Measurements from ENCODE around the gene FRS2.

Gene FRS2

DNA sequence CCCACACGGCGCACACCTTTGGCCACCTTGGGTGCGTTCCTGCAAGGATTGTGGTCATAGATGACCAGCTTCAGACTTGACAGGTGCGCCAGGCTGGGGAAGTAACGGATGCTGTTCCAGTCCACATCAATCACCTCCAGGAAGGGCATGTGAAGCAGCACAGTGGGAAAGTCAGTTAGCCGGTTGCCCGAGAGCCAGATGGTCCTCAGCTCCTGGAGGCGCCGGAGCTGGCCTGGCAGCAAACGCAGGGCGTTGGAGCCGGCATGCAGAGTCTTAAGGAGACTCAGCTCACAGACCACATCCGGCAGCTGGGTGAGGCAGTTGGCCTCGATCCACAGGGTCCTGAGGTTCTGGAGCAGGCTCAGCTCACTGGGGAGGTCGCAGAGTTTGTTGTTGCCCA is 139.9 kb downstream of the FRS2 start:
- Histone ChIP-seq H3K36me3 (ENCODE audit: control insufficient read depth, insufficient read depth, low read length) (no peaks in the 10 kb centered on the region), H3K9ac (ENCODE audit: low read depth, low read length) (no peak overlapping the region), H3K9me3 (ENCODE audit: control insufficient read depth, insufficient read depth, low read length) (no peaks in the 10 kb centered on the region), H3K4me3 (ENCODE audit: low read depth, low read length) (no peak overlapping the region), H3K4me1 (ENCODE audit: control insufficient read depth, insufficient read depth, low read length) (no peaks in the 10 kb centered on the region), H3K27ac (ENCODE audit: low read depth, low read length) (no peak overlapping the region), H3K27me3 (ENCODE audit: control insufficient read depth, insufficient read depth, low read length) (no peaks in the 10 kb centered on the region)

DNA sequence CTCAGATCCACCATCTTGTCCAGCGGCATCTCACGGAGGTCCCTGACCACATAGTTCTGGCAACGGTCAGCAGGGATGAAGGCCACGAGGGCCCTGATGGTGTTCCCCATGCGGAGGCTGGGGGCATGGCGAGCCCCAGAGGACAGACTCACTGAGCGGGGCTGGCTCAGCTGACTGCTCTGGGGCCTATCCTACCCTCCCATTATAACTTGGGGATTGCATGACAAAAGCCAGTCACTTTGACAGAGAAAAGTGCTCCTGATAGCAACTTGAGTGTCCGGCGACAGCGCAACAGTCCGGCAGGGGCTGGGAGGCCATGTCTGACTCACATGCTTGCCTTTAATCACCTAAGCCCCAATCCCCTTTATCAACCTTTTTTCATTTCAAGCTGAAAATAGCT is 140.5 kb downstream of the FRS2 start, which contains the start of gene LRRC10:
TSS of gene LRRC10 (minus strand) at position 179 of the 400 bp plus-strand sequence. CDS start at position 110, 69 bp downstream.
- Histone ChIP-seq H3K4me3 (ENCODE audit: low read depth, low read length) (no peak within 1 kb of the TSS), H3K9me3 (ENCODE audit: control insufficient read depth, insufficient read depth, low read length) (no peaks in the 10 kb centered on the region), H3K4me1 (ENCODE audit: control insufficient read depth, insufficient read depth, low read length) (no peaks in the 10 kb centered on the region), H3K27me3 (ENCODE audit: control insufficient read depth, insufficient read depth, low read length) (no peaks in the 10 kb centered on the region), H3K9ac (ENCODE audit: low read depth, low read length) (no peak within 1 kb of the TSS), H3K27ac (ENCODE audit: low read depth, low read length) (no peak within 1 kb of the TSS), H3K36me3 (ENCODE audit: control insufficient read depth, insufficient read depth, low read length) (no peaks in the 10 kb centered on the region)

DNA sequence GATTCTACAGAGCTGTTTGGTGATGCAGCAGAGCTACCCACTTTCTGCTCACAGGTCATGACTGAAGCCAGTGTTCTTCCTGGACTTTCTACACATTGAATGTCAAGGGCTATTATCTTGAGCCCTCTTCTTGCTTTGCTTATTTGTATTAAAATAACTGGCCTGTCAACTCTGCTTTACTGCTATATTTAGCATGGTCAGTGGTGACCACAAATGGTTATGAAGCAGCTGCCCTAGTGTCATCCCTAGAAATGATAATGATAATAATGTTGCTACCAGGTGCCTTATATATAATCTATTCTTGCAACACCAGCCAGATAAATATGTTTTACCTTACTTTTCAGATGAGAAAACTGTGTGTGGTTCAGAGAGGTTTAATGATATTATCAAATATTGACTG is 143.2 kb downstream of the FRS2 start:
- Histone ChIP-seq H3K9me3 (ENCODE audit: control insufficient read depth, insufficient read depth, low read length) (no peaks in the 10 kb centered on the region), H3K9ac (ENCODE audit: low read depth, low read length) (no peak overlapping the region), H3K4me3 (ENCODE audit: low read depth, low read length) (no peak overlapping the region), H3K4me1 (ENCODE audit: control insufficient read depth, insufficient read depth, low read length) (no peaks in the 10 kb centered on the region), H3K27me3 (ENCODE audit: control insufficient read depth, insufficient read depth, low read length) (no peaks in the 10 kb centered on the region), H3K27ac (ENCODE audit: low read depth, low read length) (no peak overlapping the region), H3K36me3 (ENCODE audit: control insufficient read depth, insufficient read depth, low read length) (no peaks in the 10 kb centered on the region)

DNA sequence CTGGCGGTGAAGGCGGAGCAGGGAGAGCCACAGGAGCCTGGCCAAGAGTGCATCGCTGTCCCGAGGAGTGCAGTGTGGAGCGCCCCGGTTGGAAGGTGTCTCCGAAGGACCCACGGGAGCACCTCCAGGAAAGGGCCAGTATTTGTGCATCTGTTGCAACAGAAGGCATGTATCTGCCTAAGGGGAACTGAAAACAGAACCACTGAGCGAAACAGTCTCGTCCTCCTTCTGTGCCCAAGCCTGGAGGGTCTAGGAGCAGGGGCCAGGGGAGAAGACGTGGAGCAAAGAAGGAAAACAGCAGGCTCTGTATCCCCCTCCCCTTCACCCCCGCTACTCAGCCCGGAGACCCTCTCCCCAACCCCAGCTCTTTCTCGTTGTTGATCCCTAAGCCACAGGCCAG is 145.8 kb downstream of the FRS2 start:
- Histone ChIP-seq H3K4me1 (ENCODE audit: control insufficient read depth, insufficient read depth, low read length) (no peaks in the 10 kb centered on the region), H3K9me3 (ENCODE audit: control insufficient read depth, insufficient read depth, low read length) (no peaks in the 10 kb centered on the region), H3K9ac (ENCODE audit: low read depth, low read length) (no peak overlapping the region), H3K36me3 (ENCODE audit: control insufficient read depth, insufficient read depth, low read length) (no peaks in the 10 kb centered on the region), H3K27me3 (ENCODE audit: control insufficient read depth, insufficient read depth, low read length) (no peaks in the 10 kb centered on the region), H3K27ac (ENCODE audit: low read depth, low read length) (no peak overlapping the region), H3K4me3 (ENCODE audit: low read depth, low read length) (no peak overlapping the region)

DNA sequence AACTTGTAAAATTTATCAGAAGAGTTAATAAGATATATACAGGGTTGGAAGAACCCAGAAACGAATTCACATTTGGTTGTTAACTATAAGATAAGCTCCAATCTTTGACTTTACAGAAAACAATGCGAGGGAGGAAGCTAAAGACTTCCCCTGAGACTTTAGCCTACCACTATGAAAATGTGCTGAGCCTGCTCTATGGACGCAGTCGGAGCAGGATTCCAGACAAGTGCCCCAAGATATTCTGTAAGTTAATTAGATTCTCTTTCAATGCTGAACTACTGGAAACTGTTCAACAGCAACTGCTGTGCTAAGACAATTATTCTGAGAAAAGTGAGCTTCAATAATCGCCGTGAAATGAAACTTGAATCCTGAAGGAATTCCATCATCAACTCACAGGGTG is 148.9 kb downstream of the FRS2 start:
- Histone ChIP-seq H3K27ac (ENCODE audit: low read depth, low read length) (no peak overlapping the region), H3K4me3 (ENCODE audit: low read depth, low read length) (no peak overlapping the region), H3K27me3 (ENCODE audit: control insufficient read depth, insufficient read depth, low read length) (no peaks in the 10 kb centered on the region), H3K36me3 (ENCODE audit: control insufficient read depth, insufficient read depth, low read length) (no peaks in the 10 kb centered on the region), H3K4me1 (ENCODE audit: control insufficient read depth, insufficient read depth, low read length) (no peaks in the 10 kb centered on the region), H3K9me3 (ENCODE audit: control insufficient read depth, insufficient read depth, low read length) (no peaks in the 10 kb centered on the region), H3K9ac (ENCODE audit: low read depth, low read length) (no peak overlapping the region)

DNA sequence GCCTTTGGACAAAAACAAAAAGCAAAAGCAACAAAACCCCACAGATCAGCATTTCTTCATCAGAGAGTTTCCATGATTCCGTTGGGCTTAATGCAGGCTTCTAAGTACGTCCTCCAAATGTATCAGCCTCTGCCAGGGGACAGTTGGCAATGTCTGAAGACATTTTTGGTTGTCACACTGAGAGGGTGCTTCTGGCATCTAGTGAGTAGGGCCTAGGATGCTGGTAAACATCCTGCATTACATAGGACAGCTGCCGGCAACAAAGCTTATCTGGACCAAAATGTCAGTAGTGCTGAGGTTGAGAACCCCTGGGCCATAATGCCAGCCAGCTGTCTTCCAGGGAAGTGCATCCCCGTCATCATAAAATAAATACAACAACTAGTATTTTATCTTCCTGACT is 149.9 kb downstream of the FRS2 start:
- Histone ChIP-seq H3K9ac (ENCODE audit: low read depth, low read length) (no peak overlapping the region), H3K36me3 (ENCODE audit: control insufficient read depth, insufficient read depth, low read length) (no peaks in the 10 kb centered on the region), H3K9me3 (ENCODE audit: control insufficient read depth, insufficient read depth, low read length) (no peaks in the 10 kb centered on the region), H3K27ac (ENCODE audit: low read depth, low read length) (no peak overlapping the region), H3K4me3 (ENCODE audit: low read depth, low read length) (no peak overlapping the region), H3K27me3 (ENCODE audit: control insufficient read depth, insufficient read depth, low read length) (no peaks in the 10 kb centered on the region), H3K4me1 (ENCODE audit: control insufficient read depth, insufficient read depth, low read length) (no peaks in the 10 kb centered on the region)

DNA sequence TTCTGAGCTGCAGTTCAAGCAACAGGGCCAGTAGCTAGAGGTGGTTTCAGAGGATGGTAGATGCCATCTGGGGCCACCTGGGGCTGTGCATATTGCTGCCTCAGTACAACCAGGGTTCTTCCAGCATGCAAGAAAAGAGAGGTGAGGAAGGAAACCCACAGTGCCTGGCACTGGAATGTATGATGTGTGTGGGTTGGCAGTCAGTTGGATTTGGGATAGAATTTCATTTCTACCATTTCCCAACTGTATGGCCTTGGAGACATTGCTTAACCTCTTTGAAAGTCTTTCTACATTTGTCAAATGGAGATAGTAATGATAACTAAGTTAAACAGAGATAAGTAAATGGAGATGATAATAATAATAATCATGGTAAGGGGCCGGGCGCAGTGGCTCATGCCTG is 150.7 kb downstream of the FRS2 start:
- no peaks in the 10 kb centered on the region for H3K27me3 ChIP-seq (ENCODE audit: control insufficient read depth, insufficient read depth, low read length)
- no peaks in the 10 kb centered on the region for H3K36me3 ChIP-seq (ENCODE audit: control insufficient read depth, insufficient read depth, low read length)
- no peaks in the 10 kb centered on the region for H3K4me1 ChIP-seq (ENCODE audit: control insufficient read depth, insufficient read depth, low read length)
- no peak overlapping the region for H3K27ac ChIP-seq (ENCODE audit: low read depth, low read length)
- no peak overlapping the region for H3K4me3 ChIP-seq (ENCODE audit: low read depth, low read length)
- H3K9ac ChIP-seq (ENCODE audit: low read depth, low read length): no peak overlapping the region
- H3K9me3 ChIP-seq (ENCODE audit: control insufficient read depth, insufficient read depth, low read length): no peaks in the 10 kb centered on the region

DNA sequence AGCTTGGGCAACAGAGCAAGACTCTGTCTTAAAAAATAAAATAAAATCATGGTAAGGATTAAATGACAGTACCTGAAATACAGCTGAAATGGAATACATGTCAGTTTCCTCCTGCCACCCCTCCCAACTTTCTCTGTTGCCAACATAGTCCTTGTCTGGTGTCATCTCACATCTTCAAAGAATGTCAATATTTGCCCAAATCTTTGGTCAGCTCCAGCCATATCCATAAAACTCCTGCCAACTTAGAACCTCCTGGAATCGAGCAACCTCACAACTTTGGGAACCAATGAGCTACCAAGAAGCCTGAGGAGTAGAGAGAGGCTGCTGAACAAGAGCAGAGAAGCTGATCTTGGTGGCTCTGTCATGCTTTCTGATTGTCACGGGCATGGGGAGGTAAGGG is 151.4 kb downstream of the FRS2 start:
- no peaks in the 10 kb centered on the region for H3K4me1 ChIP-seq (ENCODE audit: control insufficient read depth, insufficient read depth, low read length)
- no peak overlapping the region for H3K27ac ChIP-seq (ENCODE audit: low read depth, low read length)
- no peaks in the 10 kb centered on the region for H3K9me3 ChIP-seq (ENCODE audit: control insufficient read depth, insufficient read depth, low read length)

DNA sequence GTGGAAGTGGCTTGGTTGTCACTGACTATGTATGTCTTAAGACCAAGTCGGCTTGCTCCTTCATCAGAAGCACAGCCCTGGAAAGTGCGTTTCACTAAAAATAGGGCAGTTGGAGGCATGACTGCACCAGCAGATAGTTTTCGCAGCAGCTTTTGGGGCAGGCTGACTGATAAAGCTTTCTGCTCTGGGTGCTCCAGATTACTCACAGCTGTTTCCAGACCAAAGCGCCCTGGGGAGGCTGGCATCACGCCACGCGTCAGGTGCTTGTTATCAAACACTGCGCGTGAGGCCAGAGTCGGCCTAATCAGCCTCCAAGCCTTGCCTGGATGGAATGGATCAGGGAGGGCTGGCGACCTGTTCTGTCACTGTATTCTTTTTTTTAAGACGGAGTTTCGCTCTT is 153.8 kb downstream of the FRS2 start:
- Histone ChIP-seq H3K4me3 (ENCODE audit: low read depth, low read length) (no peak overlapping the region), H3K9me3 (ENCODE audit: control insufficient read depth, insufficient read depth, low read length) (no peaks in the 10 kb centered on the region), H3K4me1 (ENCODE audit: control insufficient read depth, insufficient read depth, low read length) (no peaks in the 10 kb centered on the region), H3K27me3 (ENCODE audit: control insufficient read depth, insufficient read depth, low read length) (no peaks in the 10 kb centered on the region), H3K36me3 (ENCODE audit: control insufficient read depth, insufficient read depth, low read length) (no peaks in the 10 kb centered on the region), H3K9ac (ENCODE audit: low read depth, low read length) (no peak overlapping the region), H3K27ac (ENCODE audit: low read depth, low read length) (no peak overlapping the region)

More for the DNA sequence above, 151.4 kb downstream of the FRS2 start:
- Histone ChIP-seq H3K4me3 (ENCODE audit: low read depth, low read length) (no peak overlapping the region), H3K9ac (ENCODE audit: low read depth, low read length) (no peak overlapping the region), H3K27me3 (ENCODE audit: control insufficient read depth, insufficient read depth, low read length) (no peaks in the 10 kb centered on the region), H3K36me3 (ENCODE audit: control insufficient read depth, insufficient read depth, low read length) (no peaks in the 10 kb centered on the region)

DNA sequence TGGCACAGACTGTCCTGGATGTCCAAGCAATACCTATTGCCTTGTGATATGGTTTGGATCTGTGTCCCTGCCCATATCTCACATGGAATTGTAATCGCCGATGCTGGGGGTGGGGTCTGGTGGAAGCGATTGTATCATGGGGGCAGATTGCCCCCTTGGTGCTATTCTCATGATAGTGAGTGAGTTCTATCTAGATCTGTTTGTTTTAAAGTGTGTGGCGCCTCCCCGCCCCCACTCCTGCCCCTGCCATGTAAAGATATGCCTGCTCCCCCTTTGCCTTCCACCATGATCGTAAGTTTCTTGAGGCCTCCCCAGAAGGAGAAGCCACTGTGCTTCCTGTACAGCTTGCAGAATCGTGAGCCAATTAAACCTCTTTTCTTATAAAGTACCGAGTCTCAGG is 157.3 kb downstream of the FRS2 start:
- Histone ChIP-seq H3K4me1 (ENCODE audit: control insufficient read depth, insufficient read depth, low read length) (no peaks in the 10 kb centered on the region), H3K9ac (ENCODE audit: low read depth, low read length) (no peak overlapping the region), H3K27me3 (ENCODE audit: control insufficient read depth, insufficient read depth, low read length) (no peaks in the 10 kb centered on the region), H3K36me3 (ENCODE audit: control insufficient read depth, insufficient read depth, low read length) (no peaks in the 10 kb centered on the region), H3K4me3 (ENCODE audit: low read depth, low read length) (no peak overlapping the region), H3K27ac (ENCODE audit: low read depth, low read length) (no peak overlapping the region), H3K9me3 (ENCODE audit: control insufficient read depth, insufficient read depth, low read length) (no peaks in the 10 kb centered on the region)

All from HUES48 (cell line).